HCT116 (cell line): ENCODE data around the gene CYP2A13. TPM values are rescaled to one million over a fixed set of nuclear protein-coding genes. Genes with fewer than 3 reads are reported as not detected.

Experiments
- ATAC-seq: fragments of 200-7000 bp; cut with Tn5 transposase; 2 replicates; pipeline ENCODE4 v1.9.1; 2020; ENCODE audit warnings: mild to moderate bottlenecking, moderate library complexity
- BruUV-seq: library from RNA; stranded (reverse); fragments of 400-500 nt; replicated peaks from 2 replicates; lab custom pipeline; 2021; lab: Mats Ljungman, UMichigan
- CTCF ChIA-PET: fragments of 300-600 bp; sonication (Branson Sonifier 250); formaldehyde crosslinking; loops from one replicate; lab custom pipeline; 2021; ENCODE audit warnings: antibody characterized with exemption; lab: Charles Lee
- POLR2A ChIA-PET: fragments of 300-600, 350-600 bp; sonication (Branson Sonifier 250); formaldehyde crosslinking; loops from one replicate; lab custom pipeline; 2021; ENCODE audit warnings: antibody characterized with exemption; lab: Charles Lee
- RAD21 ChIA-PET, 2 experiments: fragments of 300-600 bp; sonication (Branson Sonifier 250); formaldehyde crosslinking; loops; one replicate each; lab custom pipeline; 2023; ENCODE audit warnings: low total read pairs in 2 of 2; ENCODE audit not compliant: uncharacterized antibody in 2 of 2, unreplicated experiment in 2 of 2, low non-redundant PET in 1 of 2; lab: Charles Lee
- DNase-seq: peaks from one replicate; pipeline ENCODE4 v3.0.0-alpha.2; 2010; ENCODE audit warnings: low read depth, low spot score
- H2AFZ ChIP-seq: fragments of 200-600 bp; shearing (Covaris generic), sonication (generic); 2 replicates; pipeline ENCODE4 v1.6.1; 2017; ENCODE audit warnings: low read depth, mixed run types, mixed read lengths, antibody characterized with exemption, low read length; ENCODE audit not compliant: poor library complexity, severe bottlenecking
- H3K27ac ChIP-seq: 2 replicates; pipeline ENCODE4 v1.5.1; 2012; ENCODE audit warnings: low read depth, low read length
- H3K27me3 ChIP-seq: fragments of 200-600 bp; sonication (generic); 2 replicates; pipeline ENCODE4 v1.6.1; 2016; ENCODE audit warnings: mixed run types, low read length, mixed read lengths; ENCODE audit not compliant: insufficient read depth
- H3K36me3 ChIP-seq, 2 experiments: fragments of 200-500 bp in 1 of 2; fragments of 200-600 bp in 1 of 2; sonication (Bioruptor generic) in 1 of 2; sonication (generic) in 1 of 2; 2 replicates each; pipeline versions ENCODE4 v1.5.1 to v1.6.1; 2014 to 2016; ENCODE audit warnings: low read length in 2 of 2, inconsistent platforms in 1 of 2, mixed read lengths in 1 of 2, mixed run types in 1 of 2; ENCODE audit not compliant: insufficient read depth in 2 of 2, control insufficient read depth in 1 of 2
- H3K4me1 ChIP-seq, 2 experiments: fragments of 200-600 bp in 1 of 2; sonication (generic) in 1 of 2; 2 replicates each; pipeline versions ENCODE4 v1.5.1 to v1.6.1; 2012 to 2017; ENCODE audit warnings: low read length in 2 of 2, inconsistent platforms in 1 of 2, mild to moderate bottlenecking in 1 of 2, mixed read lengths in 1 of 2, mixed run types in 1 of 2, moderate library complexity in 1 of 2; ENCODE audit not compliant: insufficient read depth in 2 of 2, control insufficient read depth in 1 of 2
- H3K4me2 ChIP-seq: fragments of 200-600 bp; sonication (generic); 2 replicates; pipeline ENCODE4 v1.6.1; 2017; ENCODE audit warnings: mixed run types, low read length, mixed read lengths
- H3K4me3 ChIP-seq, 2 experiments: fragments of 200-600 bp in 1 of 2; sonication (generic) in 1 of 2; replicated peaks in 1 of 2; 2 replicates each; pipeline ENCODE4 v1.5.1; 2011 to 2016; ENCODE audit warnings: low read length in 2 of 2, control low read depth in 1 of 2, low read depth in 1 of 2, mild to moderate bottlenecking in 1 of 2, mixed read lengths in 1 of 2, mixed run types in 1 of 2
- H3K79me2 ChIP-seq: fragments of 200-600 bp; sonication (generic); 2 replicates; pipeline ENCODE4 v1.6.1; 2017; ENCODE audit warnings: mild to moderate bottlenecking, mixed run types, low read length, moderate library complexity, mixed read lengths; ENCODE audit not compliant: insufficient read depth
- H3K9ac ChIP-seq: fragments of 200-600 bp; sonication (generic); 2 replicates; pipeline ENCODE4 v1.6.1; 2016; ENCODE audit warnings: low read length, mixed read lengths
- H3K9me2 ChIP-seq: fragments of 200-600 bp; sonication (generic), shearing (Covaris generic); 2 replicates; pipeline ENCODE4 v1.6.1; 2017; ENCODE audit warnings: mixed run types, mild to moderate bottlenecking, moderate library complexity; ENCODE audit not compliant: insufficient read depth
- H3K9me3 ChIP-seq, 2 experiments: fragments of 200-500 bp in 1 of 2; fragments of 200-600 bp in 1 of 2; sonication (Bioruptor generic) in 1 of 2; sonication (generic) in 1 of 2; 2 replicates each; pipeline ENCODE4 v1.6.1; 2014 to 2017; ENCODE audit warnings: low read length in 2 of 2, mixed read lengths in 2 of 2, inconsistent platforms in 1 of 2, low read depth in 1 of 2, mild to moderate bottlenecking in 1 of 2, mixed run types in 1 of 2, moderate library complexity in 1 of 2; ENCODE audit not compliant: control insufficient read depth in 1 of 2, insufficient read depth in 1 of 2
- H4K20me1 ChIP-seq: fragments of 200-600 bp; sonication (generic), shearing (Covaris generic); 2 replicates; pipeline ENCODE4 v1.6.1; 2017; ENCODE audit warnings: mixed run types, mild to moderate bottlenecking, moderate library complexity; ENCODE audit not compliant: insufficient read depth
- CEBPB ChIP-seq: IDR thresholded peaks from 2 replicates; pipeline ENCODE4 v1.6.1; 2012; ENCODE audit warnings: low read depth
- CTCF ChIP-seq, 3 experiments: fragments of 200-600 bp in 1 of 3; sonication (generic) in 1 of 3; IDR thresholded peaks in 2 of 3; conservative IDR thresholded peaks in 1 of 3; 2 replicates each; pipeline ENCODE4 v1.5.1; 2012 to 2017; ENCODE audit warnings: low read depth in 2 of 3, low read length in 2 of 3, antibody characterized with exemption in 1 of 3, borderline replicate concordance in 1 of 3, control low read depth in 1 of 3, mild to moderate bottlenecking in 1 of 3, mixed read lengths in 1 of 3, mixed run types in 1 of 3, moderate library complexity in 1 of 3; ENCODE audit not compliant: insufficient read depth in 1 of 3
- EGR1 ChIP-seq: IDR thresholded peaks from 2 replicates; pipeline ENCODE4 v1.6.1; 2012; ENCODE audit warnings: low read depth
- ELF1 ChIP-seq: IDR thresholded peaks from 2 replicates; pipeline ENCODE4 v1.6.1; 2012; ENCODE audit warnings: low read depth, borderline replicate concordance
- EZH2 ChIP-seq: fragments of 200-600 bp; sonication (generic); IDR thresholded peaks from 2 replicates; pipeline ENCODE4 v1.6.1; 2017; ENCODE audit warnings: antibody characterized with exemption, mixed run types
- FOSL1 ChIP-seq: IDR thresholded peaks from 2 replicates; pipeline ENCODE4 v1.6.1; 2012; ENCODE audit warnings: low read depth
- JUND ChIP-seq: IDR thresholded peaks from 2 replicates; pipeline ENCODE4 v1.6.1; 2012
- POLR2A ChIP-seq: IDR thresholded peaks from 2 replicates; pipeline ENCODE4 v1.7.0; 2011; ENCODE audit warnings: borderline replicate concordance; ENCODE audit not compliant: insufficient read depth, insufficient read length; ENCODE audit errors: extremely low read depth
- REST ChIP-seq: IDR thresholded peaks from 2 replicates; pipeline ENCODE4 v1.6.1; 2012; ENCODE audit warnings: low read depth
- SIN3A ChIP-seq: IDR thresholded peaks from 2 replicates; pipeline ENCODE4 v1.6.1; 2012; ENCODE audit warnings: low read depth
- SP1 ChIP-seq: IDR thresholded peaks from 2 replicates; pipeline ENCODE4 v1.6.1; 2012; ENCODE audit warnings: low read depth
- SRF ChIP-seq: IDR thresholded peaks from 2 replicates; pipeline ENCODE4 v1.6.1; 2012; ENCODE audit warnings: low read depth
- YY1 ChIP-seq: IDR thresholded peaks from 2 replicates; pipeline ENCODE4 v1.6.1; 2011; ENCODE audit warnings: low read length, low read depth, moderate library complexity, mild to moderate bottlenecking; ENCODE audit not compliant: insufficient replicate concordance; ENCODE audit errors: extremely low read depth
- ZNF274 ChIP-seq: fragments of 200-500 bp; sonication (Bioruptor generic); IDR thresholded peaks from 2 replicates; pipeline ENCODE4 v1.6.1; 2014; ENCODE audit warnings: mild to moderate bottlenecking, low read depth, low read length, inconsistent platforms
- intact Hi-C: fragments of 100-400 bp; cut with micrococcal nuclease; formaldehyde crosslinking; loops from 2 replicates; pipeline ENCODE4 v1.10.0; 2022
- total RNA-seq: library from RNA; stranded (reverse); gene quantifications from one replicate; pipeline ENCODE4 v1.2.1, GENCODE V29; 2021; ENCODE audit not compliant: unreplicated experiment

Gene CYP2A13
- total RNA-seq, 1 experiment from 2014 or later = not detected

GRCh38 chr19:41076286-41076685 is 12.0 kb upstream of the CYP2A13 start:
- ChIA-PET POLR2A (no interaction called here), RAD21 (no interaction called here), CTCF (no interaction called here)
- Histone ChIP-seq H3K4me1 (no peaks in the 10 kb centered on the region), H3K36me3 (no peaks in the 10 kb centered on the region), H4K20me1 (no peaks in the 10 kb centered on the region), H3K79me2 (no peaks in the 10 kb centered on the region), H3K27ac (no peak overlapping the region), H3K9ac (no peak overlapping the region), H3K9me2 (no peaks in the 10 kb centered on the region), H3K9me3 (no peaks in the 10 kb centered on the region), H2AFZ (no peak overlapping the region), H3K4me2 (no peak overlapping the region), H3K27me3 (peaks cover 3% of the 10 kb centered on the region; the same call in 1 of the 2 replicates), H3K4me3 (no peak overlapping the region)
- no TSS peak for BruUV-seq
- no peak for DNase-seq
- TF ChIP-seq ZNF274 (no peak), REST (no peak), JUND (no peak), ELF1 (no peak), CTCF (IDR thresholded peaks at IDR 0.05 in 2 of 3, conservative IDR thresholded peaks at IDR 0.05 in 1 of 3; ENCODE audit: borderline replicate concordance in 1 of 3, insufficient read depth in 1 of 3, low read depth in 2 of 3, low read length in 2 of 3) (no peak), POLR2A (no peak), SP1 (no peak), CEBPB (no peak), SIN3A (no peak), YY1 (no peak), SRF (no peak), EZH2 (no peak), FOSL1 (no peak), EGR1 (no peak)
- no peak for ATAC-seq
- intact Hi-C loops = no loop called here
